ENCODE data around the gene EFCAB9. TPM values are rescaled to one million over a fixed set of nuclear protein-coding genes. Genes with fewer than 3 reads are reported as not detected.
A peak's percentile ranks its signal among the peaks of the same experiment; 100 is the strongest.

The EFCAB9 gene
- total and polyA plus RNA-seq, 11 donors: not detected

DNA sequence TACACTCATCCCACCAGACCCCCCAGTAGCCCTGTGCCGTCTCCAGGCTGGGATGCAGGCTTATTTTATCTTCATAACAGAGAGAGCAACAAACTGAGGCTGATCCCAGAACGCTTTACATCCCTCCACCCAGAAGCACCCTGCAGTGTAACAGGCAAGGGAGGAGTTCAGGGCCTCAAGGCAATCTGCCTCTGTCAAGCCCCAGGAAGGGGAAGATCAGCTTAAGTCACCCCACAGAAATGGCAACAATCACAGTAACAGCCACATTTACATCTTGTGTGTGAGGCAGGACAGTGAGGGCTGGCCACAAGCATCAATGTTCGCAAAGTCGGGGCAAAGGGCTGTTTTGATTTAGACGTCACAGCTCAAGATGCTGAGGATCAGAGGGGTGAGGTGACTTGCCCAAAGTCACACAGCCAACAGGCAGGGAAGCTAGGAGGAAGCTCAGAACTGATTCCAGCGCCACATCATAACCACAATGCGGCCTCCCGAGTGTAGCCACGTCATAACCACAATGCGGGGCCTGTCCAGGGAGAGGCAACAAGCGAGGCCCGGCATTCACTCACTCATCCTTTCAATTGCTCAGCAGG, 20.3 kb upstream of the EFCAB9 start:
- intact Hi-C loops (cut with DNase I): no loop called here
- H3K27ac ChIP-seq: peak overlapping the region in 10 of 12 donors; percentile 44 to 93 (median 69)
- DNase-seq (peak in 3 of 5 donors; percentile 34 to 72 (median 54)), ATAC-seq (no peak)
- TF ChIP-seq POLR2A (IDR thresholded peaks at IDR 0.05): no peak
- TF ChIP-seq, protein P1, sequence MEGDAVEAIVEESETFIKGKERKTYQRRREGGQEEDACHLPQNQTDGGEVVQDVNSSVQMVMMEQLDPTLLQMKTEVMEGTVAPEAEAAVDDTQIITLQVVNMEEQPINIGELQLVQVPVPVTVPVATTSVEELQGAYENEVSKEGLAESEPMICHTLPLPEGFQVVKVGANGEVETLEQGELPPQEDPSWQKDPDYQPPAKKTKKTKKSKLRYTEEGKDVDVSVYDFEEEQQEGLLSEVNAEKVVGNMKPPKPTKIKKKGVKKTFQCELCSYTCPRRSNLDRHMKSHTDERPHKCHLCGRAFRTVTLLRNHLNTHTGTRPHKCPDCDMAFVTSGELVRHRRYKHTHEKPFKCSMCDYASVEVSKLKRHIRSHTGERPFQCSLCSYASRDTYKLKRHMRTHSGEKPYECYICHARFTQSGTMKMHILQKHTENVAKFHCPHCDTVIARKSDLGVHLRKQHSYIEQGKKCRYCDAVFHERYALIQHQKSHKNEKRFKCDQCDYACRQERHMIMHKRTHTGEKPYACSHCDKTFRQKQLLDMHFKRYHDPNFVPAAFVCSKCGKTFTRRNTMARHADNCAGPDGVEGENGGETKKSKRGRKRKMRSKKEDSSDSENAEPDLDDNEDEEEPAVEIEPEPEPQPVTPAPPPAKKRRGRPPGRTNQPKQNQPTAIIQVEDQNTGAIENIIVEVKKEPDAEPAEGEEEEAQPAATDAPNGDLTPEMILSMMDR (IDR thresholded peaks at IDR 0.05): no peak
- no peaks in the 10 kb centered on the region for H3K27me3 ChIP-seq
- H3K4me3 ChIP-seq: peak overlapping the region in 1 of 12 donors; percentile 48
- 83 to 88% (median 86%) methylated on average over 11 to 12 of the region's 12 CpGs for WGBS, 4 donors
- peaks cover 0 to 15% (median 0%) of the 10 kb centered on the region in 9 donors for H3K36me3 ChIP-seq
- H3K9me3 ChIP-seq: no peaks in the 10 kb centered on the region
- peaks cover 5 to 96% (median 37%) of the 10 kb centered on the region in 12 donors for H3K4me1 ChIP-seq

DNA sequence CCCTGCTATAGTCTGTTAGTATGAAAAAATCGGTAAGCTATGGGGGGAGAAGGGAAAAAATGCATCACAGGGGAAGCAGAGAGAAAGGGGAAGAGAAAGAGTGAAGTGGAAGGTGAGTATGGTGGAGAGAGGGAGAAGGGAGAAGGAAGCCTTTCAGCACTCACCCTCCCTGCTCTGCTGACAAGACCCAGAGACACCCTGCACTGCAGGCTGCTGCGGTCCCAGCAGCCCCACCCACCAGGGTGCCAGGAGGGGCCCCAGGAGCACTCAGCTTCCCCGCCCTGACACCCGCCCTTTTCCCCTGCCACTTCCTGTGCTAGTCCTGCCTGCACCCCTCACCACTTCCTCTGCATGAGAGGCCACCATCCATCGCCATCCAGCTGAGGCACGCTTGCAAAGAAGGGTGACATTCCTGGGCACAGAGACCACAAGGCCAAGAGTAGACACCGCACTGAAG, 18.7 kb upstream of the EFCAB9 start:
- 49 to 64% (median 62%) methylated on average over 7 of the region's 7 CpGs for WGBS, 4 donors
- Histone ChIP-seq H3K27me3 (no peaks in the 10 kb centered on the region), H3K4me1 (peaks cover 5 to 96% (median 45%) of the 10 kb centered on the region in 12 donors), H3K27ac (peak overlapping the region in 8 of 12 donors; percentile 28 to 93 (median 71)), H3K4me3 (peak overlapping the region in 6 of 12 donors; percentile 2 to 48 (median 36)), H3K36me3 (peaks cover 0 to 9% (median 0%) of the 10 kb centered on the region in 9 donors), H3K9me3 (no peaks in the 10 kb centered on the region)
- TF ChIP-seq, protein P1 (IDR thresholded peaks at IDR 0.05): no peak
- TF ChIP-seq POLR2A (IDR thresholded peaks at IDR 0.05): no peak
- DNase-seq (peak in 4 of 5 donors; percentile 68 to 87 (median 70)), ATAC-seq (peak in 3 of 4 donors; percentile 18 to 47 (median 38))
- intact Hi-C loops (cut with DNase I): loop anchor here in 1 of 10 donors (5.0 kb wide), 1 partner anchor 53 kb away; no protein-coding TSS in a partner anchor

DNA sequence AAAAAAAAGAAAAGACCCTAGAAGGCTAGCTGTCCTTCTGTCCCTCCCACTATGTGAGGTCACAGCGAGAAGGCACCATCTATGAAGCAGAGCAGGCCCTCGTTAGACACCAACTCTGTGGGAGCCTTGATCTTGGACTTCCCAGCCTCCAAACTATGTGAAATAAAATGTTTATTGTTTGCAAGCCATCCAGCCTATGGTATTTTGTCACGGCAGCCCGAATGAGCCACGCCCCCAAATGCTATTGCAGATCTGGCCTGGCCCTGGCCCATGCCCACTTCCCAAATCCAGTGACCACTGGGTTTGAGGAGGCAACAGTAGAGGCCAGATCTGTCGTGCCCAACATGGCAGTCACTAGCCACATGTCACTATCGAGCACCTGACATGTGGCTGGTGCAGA, 16.8 kb upstream of the EFCAB9 start:
- H3K4me1 ChIP-seq: peaks cover 5 to 99% (median 49%) of the 10 kb centered on the region in 12 donors
- H3K9me3 ChIP-seq: no peaks in the 10 kb centered on the region
- 87 to 91% (median 89%) methylated on average over 7 of the region's 7 CpGs for WGBS, 4 donors
- no peak for ATAC-seq
- no peaks in the 10 kb centered on the region for H3K27me3 ChIP-seq
- intact Hi-C loops (cut with DNase I): loop anchor here in 1 of 10 donors (5.0 kb wide), 1 partner anchor 55 kb away; no protein-coding TSS in a partner anchor
- TF ChIP-seq POLR2A (IDR thresholded peaks at IDR 0.05): no peak
- peaks cover 0 to 4% (median 0%) of the 10 kb centered on the region in 9 donors for H3K36me3 ChIP-seq
- DNase-seq: no peak
- H3K4me3 ChIP-seq: no peak overlapping the region
- H3K27ac ChIP-seq: peak overlapping the region in 1 of 12 donors; percentile 93

DNA sequence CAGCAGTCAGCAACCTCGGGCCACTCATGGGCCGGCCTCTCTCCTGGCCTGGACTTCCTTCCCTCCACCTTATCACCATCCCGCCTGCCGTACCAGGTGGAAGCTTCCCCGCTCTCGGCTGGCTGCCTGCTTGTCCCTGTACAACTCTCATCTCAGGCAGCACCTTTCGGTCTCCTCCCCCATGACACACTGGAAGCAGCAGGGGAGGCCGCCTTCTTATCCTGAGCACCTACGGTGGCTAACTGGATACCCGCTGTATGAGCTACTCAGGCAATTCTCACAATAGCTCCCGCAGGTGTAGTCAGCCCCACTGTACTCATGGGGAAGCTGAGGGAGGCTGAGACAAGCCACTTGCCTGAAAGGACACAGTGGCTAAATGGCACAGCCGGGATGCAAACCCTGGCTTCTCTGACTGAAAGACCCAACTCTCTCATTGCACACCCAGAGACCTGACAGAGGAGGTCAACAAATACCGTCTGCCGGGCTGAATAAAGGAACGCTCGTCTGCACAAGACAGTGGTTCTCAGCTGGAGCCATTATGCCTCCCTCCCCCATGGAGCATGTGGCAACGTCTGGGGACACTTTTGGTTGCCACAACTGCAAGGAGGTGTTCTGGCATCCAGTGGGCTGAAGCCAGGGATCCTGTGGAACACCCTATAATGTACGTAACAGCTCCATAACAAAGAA, 15.5 kb upstream of the EFCAB9 start:
- peaks cover 0 to 4% (median 0%) of the 10 kb centered on the region in 9 donors for H3K36me3 ChIP-seq
- intact Hi-C loops (cut with DNase I): loop anchor here in 1 of 10 donors (5.0 kb wide), 1 partner anchor 56 kb away; no protein-coding TSS in a partner anchor
- no peak for ATAC-seq
- H3K4me3 ChIP-seq: peak overlapping the region in 1 of 12 donors; percentile 46
- DNase-seq: no peak
- peak overlapping the region in 10 of 12 donors; percentile 62 to 93 (median 80) for H3K27ac ChIP-seq
- 62 to 84% (median 80%) methylated on average over 12 to 18 of the region's 18 CpGs for WGBS, 4 donors
- no peaks in the 10 kb centered on the region for H3K27me3 ChIP-seq
- H3K4me1 ChIP-seq: peaks cover 5 to 95% (median 44%) of the 10 kb centered on the region in 12 donors
- TF ChIP-seq POLR2A (IDR thresholded peaks at IDR 0.05): no peak
- TF ChIP-seq, protein P1 (IDR thresholded peaks at IDR 0.05): no peak
- H3K9me3 ChIP-seq: no peaks in the 10 kb centered on the region

Data from heart left ventricle (tissue), 16 donors.